ENCODE data around the gene ZNF284.
"Not testable (repeated sequence)": the region's sequence is repeated elsewhere in the genome, so short reads cannot be mapped to it uniquely, and the experiment has no call there.

ZNF284 gene

GRCh38 chr19:44093931-44094765 is 22.2 kb downstream of the ZNF284 start, which contains the start of gene ZNF224:
ZNF224 (plus strand) TSS chr19:44094361; CDS start chr19:44097874, 3,513 bp downstream.
- peak; percentile 90 for DNase-seq
- in situ Hi-C loops (cut with HindIII; ENCODE audit: low pct_ligation_motif_present, low pct_unique_long_range_greater_than_20kb, low sequenced_read_pairs), result no loop called here

GRCh38 chr19:44107751-44108150 is 35.8 kb downstream of the ZNF284 start:
- DNase-seq, result no peak
- in situ Hi-C loops (cut with HindIII; ENCODE audit: low pct_ligation_motif_present, low pct_unique_long_range_greater_than_20kb, low sequenced_read_pairs), result no loop called here

GRCh38 chr19:44109458-44109857 is 37.5 kb downstream of the ZNF284 start:
- DNase-seq, result no peak
- in situ Hi-C loops (cut with HindIII; ENCODE audit: low pct_ligation_motif_present, low pct_unique_long_range_greater_than_20kb, low sequenced_read_pairs), result no loop called here

GRCh38 chr19:44111910-44112463 is 40.0 kb downstream of the ZNF284 start:
- DNase-seq, result no peak
- in situ Hi-C loops (cut with HindIII; ENCODE audit: low pct_ligation_motif_present, low pct_unique_long_range_greater_than_20kb, low sequenced_read_pairs), result no loop called here

GRCh38 chr19:44112802-44113137 is 40.8 kb downstream of the ZNF284 start:
- in situ Hi-C loops (cut with HindIII; ENCODE audit: low pct_ligation_motif_present, low pct_unique_long_range_greater_than_20kb, low sequenced_read_pairs), result no loop called here
- no peak for DNase-seq

GRCh38 chr19:44113138-44113783 is 41.3 kb downstream of the ZNF284 start, which contains the start of gene ZNF225:
ZNF225 (plus strand) TSS chr19:44113399; CDS start chr19:44115828, 2,429 bp downstream.
- in situ Hi-C loops (cut with HindIII; ENCODE audit: low pct_ligation_motif_present, low pct_unique_long_range_greater_than_20kb, low sequenced_read_pairs), result no loop called here
- DNase-seq, result peak; percentile 96

- in situ Hi-C loops (cut with HindIII; ENCODE audit: low pct_ligation_motif_present, low pct_unique_long_range_greater_than_20kb, low sequenced_read_pairs), result no loop called here
Measured at GRCh38 chr19:44113784-44114390, 41.9 kb downstream of the ZNF284 start.

GRCh38 chr19:44121162-44121561 is 49.2 kb downstream of the ZNF284 start:
- in situ Hi-C loops (cut with HindIII; ENCODE audit: low pct_ligation_motif_present, low pct_unique_long_range_greater_than_20kb, low sequenced_read_pairs); DNase-seq: not testable (repeated sequence)

More at GRCh38 chr19:44113784-44114390, 41.9 kb downstream of the ZNF284 start:
- no peak for DNase-seq

GRCh38 chr19:44131955-44132354 is 60.0 kb downstream of the ZNF284 start:
- DNase-seq, result no peak
- in situ Hi-C loops (cut with HindIII; ENCODE audit: low pct_ligation_motif_present, low pct_unique_long_range_greater_than_20kb, low sequenced_read_pairs), result no loop called here

Data from ACHN (cell line).